ENCODE results near the gene ANTKMT.
A peak's percentile ranks its signal among the peaks of the same experiment; 100 is the strongest.

The ANTKMT gene, protein sequence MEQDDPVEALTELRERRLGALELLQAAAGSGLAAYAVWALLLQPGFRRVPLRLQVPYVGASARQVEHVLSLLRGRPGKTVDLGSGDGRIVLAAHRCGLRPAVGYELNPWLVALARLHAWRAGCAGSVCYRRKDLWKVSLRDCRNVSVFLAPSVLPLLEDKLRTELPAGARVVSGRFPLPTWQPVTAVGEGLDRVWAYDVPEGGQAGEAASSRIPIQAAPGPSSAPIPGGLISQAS

DNA sequence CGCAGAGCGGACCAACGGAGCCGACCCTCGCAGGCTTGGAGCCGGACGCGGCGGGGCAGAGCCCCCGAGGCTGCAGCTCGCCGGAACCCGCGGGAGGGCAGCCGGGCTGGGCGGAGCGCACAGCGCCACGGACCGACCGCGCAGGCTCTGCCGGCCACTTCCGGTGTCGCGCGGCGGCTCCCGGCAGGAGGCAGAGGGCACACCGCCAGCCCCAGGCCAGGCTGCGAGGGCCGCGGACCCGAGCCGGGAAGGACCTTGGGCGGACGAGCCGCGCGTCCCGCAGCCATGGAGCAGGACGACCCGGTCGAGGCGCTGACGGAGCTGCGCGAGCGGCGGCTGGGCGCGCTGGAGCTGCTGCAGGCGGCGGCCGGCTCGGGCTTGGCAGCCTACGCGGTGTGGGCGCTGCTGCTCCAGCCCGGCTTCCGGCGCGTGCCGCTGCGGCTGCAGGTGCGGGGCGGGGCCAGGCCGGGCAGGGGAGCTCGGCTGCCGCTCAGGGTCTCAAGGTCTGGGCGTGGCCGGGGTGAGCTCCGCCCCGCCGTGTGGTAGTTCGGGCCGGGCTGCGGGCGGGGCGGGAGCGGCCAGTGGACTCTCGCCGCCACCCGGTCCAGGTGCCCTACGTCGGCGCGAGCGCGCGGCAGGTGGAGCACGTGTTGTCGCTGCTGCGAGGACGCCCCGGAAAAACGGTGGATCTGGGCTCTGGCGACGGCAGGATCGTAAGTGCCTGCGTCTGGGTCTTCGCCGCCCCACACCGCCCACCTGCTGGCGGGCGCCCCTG is at the start of gene ANTKMT:
Gene ANTKMT (plus strand): TSS at position 157 of the 775 bp plus-strand sequence. CDS start 129 bp downstream, at position 286.
- DNase-seq, result peak; percentile 32 to 62 (median 56)

DNA sequence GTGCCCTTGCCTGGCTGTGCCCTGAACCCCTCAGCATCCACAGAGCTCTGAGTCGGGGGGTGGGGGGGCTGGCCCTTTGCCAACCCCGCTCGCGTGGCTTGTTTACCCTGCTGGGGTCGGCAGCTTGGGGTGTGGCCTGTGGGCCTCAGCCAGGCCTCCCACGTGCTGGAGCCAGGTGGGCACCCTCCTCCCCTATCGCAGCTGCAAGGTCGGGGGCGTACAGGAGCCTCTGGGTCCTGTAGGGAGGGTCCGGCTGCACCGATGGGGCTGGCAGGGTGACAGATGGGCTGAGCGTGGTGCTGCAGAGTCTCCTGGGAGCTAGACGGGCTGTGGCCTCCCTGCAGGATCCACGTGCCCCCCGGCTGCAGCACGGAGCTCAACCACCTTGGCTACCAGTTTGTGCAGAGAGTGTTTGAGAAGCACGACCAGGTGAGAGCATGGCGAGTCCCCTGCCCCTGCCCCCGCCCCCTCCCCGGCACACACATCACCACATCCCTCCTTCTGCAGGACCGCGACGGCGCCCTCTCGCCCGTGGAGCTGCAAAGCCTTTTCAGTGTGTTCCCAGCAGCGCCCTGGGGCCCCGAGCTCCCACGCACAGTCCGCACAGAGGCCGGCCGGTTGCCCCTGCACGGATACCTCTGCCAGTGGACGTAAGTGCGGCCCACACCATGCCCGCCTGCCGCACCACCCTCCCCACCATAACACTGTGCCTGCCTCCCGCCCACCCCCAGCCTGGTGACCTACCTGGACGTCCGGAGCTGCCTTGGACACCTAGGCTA is 49.4 kb upstream of the ANTKMT start:
- no peak for DNase-seq

GRCh38 chr16:672371-672770 is 48.6 kb upstream of the ANTKMT start:
- no peak for DNase-seq

DNA sequence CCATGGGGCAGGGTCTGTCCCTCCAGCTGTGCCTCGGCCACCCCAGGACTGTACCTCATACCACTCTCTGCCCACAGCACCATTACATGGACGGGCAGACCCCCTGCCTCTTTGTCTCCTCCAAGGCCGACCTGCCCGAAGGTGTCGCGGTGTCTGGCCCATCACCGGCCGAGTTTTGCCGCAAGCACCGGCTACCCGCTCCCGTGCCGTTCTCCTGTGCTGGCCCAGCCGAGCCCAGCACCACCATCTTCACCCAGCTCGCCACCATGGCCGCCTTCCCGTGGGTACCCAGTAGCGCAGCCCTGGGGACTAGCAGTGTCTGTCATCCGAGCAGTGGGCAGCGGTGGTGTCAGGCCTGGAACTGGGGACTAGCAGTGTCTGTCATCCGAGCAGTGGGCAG is 48.1 kb upstream of the ANTKMT start:
- no peak for DNase-seq

- DNase-seq, result no peak
Measured at GRCh38 chr16:673399-673991, 47.5 kb upstream of the ANTKMT start.

GRCh38 chr16:674214-674881 is 46.6 kb upstream of the ANTKMT start:
- DNase-seq, result no peak

DNA sequence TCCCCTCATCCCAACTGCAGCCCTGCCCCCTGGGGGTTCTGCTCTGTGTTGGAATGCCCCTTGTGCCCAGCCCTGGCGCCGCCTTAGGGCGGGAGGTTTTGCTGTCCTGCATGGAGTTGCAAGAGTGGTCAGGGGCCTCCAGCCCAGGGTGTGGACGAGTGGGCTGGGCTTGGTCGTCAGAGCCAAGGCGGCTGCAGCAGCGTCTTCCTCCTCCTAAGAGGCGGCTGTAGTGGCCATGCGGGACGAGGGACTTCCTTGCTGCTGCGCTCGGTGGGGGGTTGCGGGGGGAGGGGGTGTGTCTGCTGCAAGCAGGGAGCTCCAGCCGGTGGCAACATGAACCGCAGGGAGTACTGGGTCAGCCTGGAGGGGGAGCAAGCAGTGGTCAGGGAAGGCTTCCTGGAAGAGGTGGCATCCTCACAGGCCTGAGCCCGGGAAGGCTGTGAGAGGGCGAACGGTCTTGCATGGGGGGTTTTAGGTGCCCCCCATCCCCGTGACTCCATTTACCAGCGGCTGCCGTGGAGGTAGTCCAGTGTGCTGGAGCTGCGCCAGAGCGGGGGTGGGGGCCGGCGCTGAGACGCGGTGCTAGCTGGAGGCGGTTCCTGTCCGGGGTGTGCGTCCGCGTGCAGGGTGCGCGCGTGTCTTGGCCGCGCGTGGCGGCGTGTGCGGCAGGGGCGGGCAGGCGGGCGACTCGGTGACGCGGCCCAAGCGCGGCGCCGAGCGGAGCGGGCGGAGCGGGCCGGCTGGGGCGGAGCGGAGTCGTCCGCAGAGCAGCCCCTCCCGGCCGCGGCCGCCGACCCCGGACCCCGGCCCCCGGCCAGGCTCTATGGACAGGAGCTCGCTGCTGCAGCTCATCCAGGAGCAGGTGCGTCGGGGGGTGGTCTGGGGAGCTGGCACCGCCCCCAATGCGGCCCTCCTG is 45.7 kb upstream of the ANTKMT start, which contains the start of gene RHBDL1:
Gene RHBDL1 (plus strand): TSS at position 704 of the 916 bp plus-strand sequence. CDS start 120 bp downstream, at position 824.
- DNase-seq, result peak in 1 of 6 experiments; percentile 16

DNA sequence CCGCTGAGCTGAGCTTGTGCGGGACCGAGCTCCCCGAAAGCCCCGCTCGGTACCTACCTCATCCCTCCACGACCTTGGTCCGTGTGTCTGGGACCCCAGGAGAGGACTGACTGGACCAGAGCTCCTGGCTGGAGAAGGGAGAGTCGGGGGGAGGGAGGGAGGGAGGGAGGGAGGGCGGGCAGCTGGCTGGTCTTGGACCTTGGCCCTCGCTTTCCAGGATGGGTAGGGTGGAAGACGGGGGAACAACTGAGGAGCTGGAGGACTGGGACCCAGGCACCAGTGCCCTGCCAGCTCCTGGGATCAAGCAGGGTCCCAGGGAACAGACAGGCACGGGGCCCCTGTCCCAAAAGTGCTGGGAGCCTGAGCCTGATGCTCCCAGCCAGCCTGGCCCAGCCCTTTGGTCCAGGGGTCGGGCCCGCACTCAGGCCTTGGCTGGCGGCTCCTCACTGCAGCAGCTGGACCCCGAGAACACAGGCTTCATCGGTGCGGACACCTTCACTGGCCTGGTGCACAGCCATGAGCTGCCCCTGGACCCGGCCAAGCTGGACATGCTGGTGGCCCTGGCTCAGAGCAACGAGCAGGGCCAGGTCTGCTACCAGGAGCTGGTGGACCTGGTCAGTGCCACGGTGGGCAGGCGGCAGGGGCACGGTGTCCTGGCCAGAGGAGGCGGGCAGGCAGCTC is 44.9 kb upstream of the ANTKMT start:
- no peak for DNase-seq

DNA sequence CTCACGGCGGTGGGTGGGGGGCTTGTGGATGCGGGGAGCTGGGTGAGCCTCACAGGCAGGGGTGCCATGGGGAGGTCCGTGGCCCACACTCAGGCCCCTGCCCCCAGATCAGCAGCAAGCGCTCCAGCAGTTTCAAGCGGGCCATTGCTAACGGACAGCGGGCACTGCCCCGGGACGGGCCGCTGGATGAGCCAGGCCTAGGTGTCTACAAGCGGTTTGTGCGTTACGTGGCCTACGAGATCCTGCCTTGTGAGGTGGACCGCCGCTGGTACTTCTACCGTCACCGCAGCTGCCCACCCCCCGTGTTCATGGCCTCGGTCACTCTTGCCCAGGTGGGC is 44.4 kb upstream of the ANTKMT start:
- no peak for DNase-seq

DNA sequence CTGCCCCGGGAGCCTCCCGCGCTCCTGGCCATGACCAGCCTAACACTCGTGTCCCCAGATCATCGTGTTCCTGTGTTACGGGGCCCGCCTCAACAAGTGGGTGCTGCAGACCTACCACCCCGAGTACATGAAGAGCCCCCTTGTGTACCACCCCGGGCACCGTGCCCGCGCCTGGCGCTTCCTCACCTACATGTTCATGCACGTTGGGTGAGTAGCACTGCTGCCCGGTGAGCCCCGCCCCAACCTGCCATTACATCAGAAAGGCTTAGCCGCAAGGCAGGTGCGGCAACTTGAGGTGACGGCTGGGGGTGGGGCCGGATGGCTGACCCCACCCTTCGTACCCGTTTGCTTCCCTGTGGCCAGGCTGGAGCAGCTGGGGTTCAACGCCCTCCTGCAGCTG is 44.0 kb upstream of the ANTKMT start:
- peak in 4 of 6 experiments; percentile 21 to 30 (median 24) for DNase-seq

GRCh38 chr16:677316-678190 is 43.4 kb upstream of the ANTKMT start:
- no peak for DNase-seq

DNA sequence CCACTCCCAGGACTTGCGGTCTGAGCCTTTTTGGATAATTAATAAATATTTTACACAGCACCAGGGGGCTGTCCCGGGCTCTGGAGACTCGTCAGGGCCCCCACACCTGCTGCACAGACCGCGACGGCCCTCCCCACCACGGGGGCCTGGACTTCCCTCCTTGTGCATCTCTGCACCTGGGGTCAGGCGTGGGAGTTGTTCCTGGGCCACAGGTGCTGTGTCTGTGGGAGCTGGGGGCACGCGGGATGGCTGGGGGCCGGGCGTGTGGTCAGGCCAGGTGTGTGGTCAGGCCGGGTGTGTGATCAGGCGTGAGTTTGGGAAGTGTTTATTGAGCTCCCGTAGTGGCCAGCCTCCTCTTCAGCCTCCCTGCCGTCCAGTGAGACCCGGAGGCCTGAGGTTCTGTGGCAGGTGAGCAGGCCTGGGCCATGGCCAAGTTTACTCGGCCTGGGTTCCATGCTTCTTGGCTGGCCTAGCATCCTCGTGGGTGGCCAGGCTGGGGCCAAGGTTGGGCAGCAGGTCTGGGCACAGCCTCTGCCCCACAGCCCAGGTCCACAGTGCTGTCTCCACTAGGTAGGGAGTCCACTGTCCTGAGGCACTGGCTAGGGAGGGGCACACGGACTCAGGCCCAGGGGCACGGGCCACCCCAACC is 42.6 kb upstream of the ANTKMT start:
- no peak for DNase-seq

- DNase-seq, result peak in 3 of 6 experiments; percentile 41 to 80 (median 62)
Measured at GRCh38 chr16:678858-679813, 41.8 kb upstream of the ANTKMT start.

DNA sequence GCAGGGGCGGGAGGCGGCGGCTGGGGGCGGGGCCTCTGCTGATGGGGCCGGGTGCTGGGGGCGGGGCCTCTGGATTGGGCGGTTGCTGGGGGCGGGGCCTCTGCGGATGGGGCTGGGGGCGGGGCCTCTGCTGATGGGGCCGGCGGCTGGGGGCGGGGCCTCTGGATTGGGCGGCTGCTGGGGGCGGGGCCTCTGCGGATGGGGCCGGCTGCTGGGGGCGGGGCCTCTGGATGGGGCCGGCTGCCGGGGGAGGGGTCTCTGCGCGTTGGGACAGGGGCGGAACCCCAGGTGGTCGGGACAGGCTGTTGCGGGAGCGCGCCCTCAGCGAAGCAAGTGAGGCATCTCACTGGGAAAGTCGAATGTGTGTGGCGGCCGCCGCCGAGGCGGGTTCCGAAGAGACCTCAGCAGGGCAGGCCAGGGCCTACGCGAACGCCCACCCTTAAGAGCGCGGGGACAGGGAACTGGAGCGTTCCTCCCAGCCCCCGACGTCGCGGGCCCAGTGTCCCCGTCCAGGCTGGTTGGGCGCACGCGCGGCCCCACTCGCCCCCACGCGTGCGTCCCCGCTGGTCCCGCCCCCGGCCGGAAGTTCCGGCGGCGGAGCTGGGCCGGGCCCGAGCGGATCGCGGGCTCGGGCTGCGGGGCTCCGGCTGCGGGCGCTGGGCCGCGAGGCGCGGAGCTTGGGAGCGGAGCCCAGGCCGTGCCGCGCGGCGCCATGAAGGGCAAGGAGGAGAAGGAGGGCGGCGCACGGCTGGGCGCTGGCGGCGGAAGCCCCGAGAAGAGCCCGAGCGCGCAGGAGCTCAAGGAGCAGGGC is 40.9 kb upstream of the ANTKMT start, which contains the start of gene STUB1:
Gene STUB1 (plus strand): TSS at position 597 of the 811 bp plus-strand sequence. CDS start 116 bp downstream, at position 713.
- peak; percentile 75 to 96 (median 91) for DNase-seq

DNA sequence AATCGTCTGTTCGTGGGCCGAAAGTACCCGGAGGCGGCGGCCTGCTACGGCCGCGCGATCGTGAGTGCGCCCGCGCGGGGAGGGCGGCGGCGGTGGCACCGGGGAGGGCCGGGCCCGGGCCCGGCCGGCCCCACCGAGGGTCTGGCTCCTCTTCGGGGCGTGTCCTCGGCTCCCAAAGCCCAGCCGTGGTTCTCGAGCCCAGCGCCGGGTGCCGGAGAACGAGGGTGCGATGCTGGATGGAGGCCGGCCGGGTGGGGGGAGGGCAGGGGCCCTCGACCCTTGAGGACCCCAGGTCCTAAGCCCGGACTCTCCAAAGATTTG is 40.4 kb upstream of the ANTKMT start:
- DNase-seq, result no peak

DNA sequence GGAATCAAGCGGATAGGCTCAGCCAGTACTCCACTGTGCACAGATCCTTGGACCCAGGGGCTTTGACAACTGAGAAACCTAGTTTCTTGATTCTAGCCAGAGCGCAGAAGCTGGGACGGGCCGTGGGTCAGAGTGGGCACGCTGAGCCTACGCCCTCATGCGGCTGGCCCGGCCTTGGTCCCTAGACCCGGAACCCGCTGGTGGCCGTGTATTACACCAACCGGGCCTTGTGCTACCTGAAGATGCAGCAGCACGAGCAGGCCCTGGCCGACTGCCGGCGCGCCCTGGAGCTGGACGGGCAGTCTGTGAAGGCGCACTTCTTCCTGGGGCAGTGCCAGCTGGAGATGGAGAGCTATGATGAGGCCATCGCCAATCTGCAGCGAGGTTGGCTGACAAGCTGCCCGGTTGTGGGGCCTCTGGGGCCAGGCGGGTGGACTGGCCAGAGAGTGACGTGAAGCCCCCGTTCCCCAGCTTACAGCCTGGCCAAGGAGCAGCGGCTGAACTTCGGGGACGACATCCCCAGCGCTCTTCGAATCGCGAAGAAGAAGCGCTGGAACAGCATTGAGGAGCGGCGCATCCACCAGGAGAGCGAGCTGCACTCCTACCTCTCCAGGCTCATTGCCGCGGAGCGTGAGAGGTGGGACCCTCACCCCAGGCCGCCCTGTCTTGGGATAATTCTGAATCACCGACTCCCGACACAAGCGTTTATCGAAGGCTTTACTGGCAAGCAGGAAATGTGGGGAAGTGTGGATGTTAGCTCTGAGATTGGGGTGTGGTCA is 39.8 kb upstream of the ANTKMT start:
- DNase-seq, result no peak
